Mesendoderm (in vitro differentiated cells): ENCODE data around the gene CANX.

Experiments
- DNase-seq: peaks from one replicate; pipeline ENCODE4 v3.0.0; 2013
- H2AK5ac ChIP-seq: 2 replicates; pipeline ENCODE4 v1.6.1; 2013; ENCODE audit warnings: low read length, inconsistent platforms
- H2BK120ac ChIP-seq: 2 replicates; pipeline ENCODE4 v1.6.1; 2013; ENCODE audit warnings: low read depth, mild to moderate bottlenecking, low read length, moderate library complexity, mixed read lengths
- H2BK15ac ChIP-seq: replicated peaks from 2 replicates; pipeline ENCODE4 v1.6.1; 2013; ENCODE audit warnings: low read depth, mild to moderate bottlenecking, moderate library complexity
- H2BK5ac ChIP-seq: 2 replicates; pipeline ENCODE4 v1.6.1; 2013; ENCODE audit warnings: low read length, inconsistent platforms
- H3K18ac ChIP-seq: 2 replicates; pipeline ENCODE4 v1.6.1; 2013; ENCODE audit warnings: mild to moderate bottlenecking, low read length, mixed read lengths
- H3K23ac ChIP-seq: one replicate; pipeline ENCODE4 v1.6.1; 2013; ENCODE audit warnings: low read length
- H3K27ac ChIP-seq: 2 replicates; pipeline ENCODE4 v1.5.1; 2013; ENCODE audit warnings: low read depth, mild to moderate bottlenecking, inconsistent platforms, low read length, moderate library complexity
- H3K27me3 ChIP-seq: 2 replicates; pipeline ENCODE4 v1.6.1; 2013; ENCODE audit warnings: low read length, control low read depth, mild to moderate bottlenecking, inconsistent platforms; ENCODE audit not compliant: insufficient read depth, poor library complexity
- H3K36me3 ChIP-seq: 2 replicates; pipeline ENCODE4 v1.6.1; 2013; ENCODE audit warnings: low read length, inconsistent platforms; ENCODE audit not compliant: control insufficient read depth, insufficient read depth
- H3K4ac ChIP-seq: one replicate; pipeline ENCODE4 v1.6.1; 2013; ENCODE audit warnings: low read depth, mild to moderate bottlenecking, low read length, moderate library complexity
- H3K4me1 ChIP-seq: 2 replicates; pipeline ENCODE4 v1.6.1; 2013; ENCODE audit warnings: low read depth, low read length, inconsistent platforms; ENCODE audit not compliant: control insufficient read depth
- H3K4me2 ChIP-seq: 2 replicates; pipeline ENCODE4 v1.6.1; 2013; ENCODE audit warnings: low read length
- H3K4me3 ChIP-seq: 2 replicates; pipeline ENCODE4 v1.5.1; 2013; ENCODE audit warnings: mild to moderate bottlenecking, low read length
- H3K56ac ChIP-seq: one replicate; pipeline ENCODE4 v1.6.1; 2013; ENCODE audit warnings: low read length
- H3K79me1 ChIP-seq: 2 replicates; pipeline ENCODE4 v1.6.1; 2013; ENCODE audit warnings: low read length, inconsistent platforms
- H3K79me2 ChIP-seq: 2 replicates; pipeline ENCODE4 v1.6.1; 2013; ENCODE audit warnings: mild to moderate bottlenecking, low read length; ENCODE audit not compliant: control insufficient read depth, insufficient read depth
- H3K9ac ChIP-seq: 2 replicates; pipeline ENCODE4 v1.6.1; 2013; ENCODE audit warnings: low read length, inconsistent platforms
- H4K5ac ChIP-seq: one replicate; pipeline ENCODE4 v1.6.1; 2013; ENCODE audit warnings: low read length
- H4K8ac ChIP-seq: one replicate; pipeline ENCODE4 v1.6.1; 2013; ENCODE audit warnings: low read depth, mild to moderate bottlenecking, control low read depth, low read length, moderate library complexity
- whole genome bisulfite sequencing: extraction: QIAGEN DNeasy Blood & Tissue Kit; methylation state at CpG from one replicate; pipeline ENCODE4 v1.1.7; 2013; ENCODE audit warnings: low lambda C conversion rate, missing lambda C conversion rate; ENCODE audit not compliant: insufficient coverage; ENCODE audit errors: extremely low coverage; 5-methylcytosine and 5-hydroxymethylcytosine counted together

CANX gene

GRCh38 chr5:179766021-179766725, 67.4 kb downstream of the CANX start:
- Histone ChIP-seq H3K18ac (peak overlapping the region; percentile 20), H4K8ac (no peak overlapping the region), H3K4me3 (no peak overlapping the region), H3K4ac (no peak overlapping the region), H2BK120ac (no peak overlapping the region), H3K4me1 (no peaks in the 10 kb centered on the region), H2BK5ac (no peak overlapping the region), H3K27ac (peak overlapping the region; percentile 60), H3K4me2 (no peak overlapping the region), H2BK15ac (no peak overlapping the region), H3K79me2 (peaks cover 26% of the 10 kb centered on the region), H3K36me3 (peaks cover 15% of the 10 kb centered on the region), H3K79me1 (peaks cover 20% of the 10 kb centered on the region), H3K9ac (peak overlapping the region; percentile 20), H2AK5ac (no peak overlapping the region), H3K23ac (no peak overlapping the region), H4K5ac (no peak overlapping the region), H3K56ac (peak overlapping the region; percentile 60), H3K27me3 (no peaks in the 10 kb centered on the region)
- no peak for DNase-seq
- no CpG with 5 or more reads among the region's 20 CpGs for WGBS

GRCh38 chr5:179766726-179767455, 68.1 kb downstream of the CANX start:
- Histone ChIP-seq H3K27ac (no peak overlapping the region), H4K8ac (no peak overlapping the region), H2BK120ac (no peak overlapping the region), H2BK5ac (no peak overlapping the region), H3K56ac (no peak overlapping the region), H3K79me2 (peaks cover 26% of the 10 kb centered on the region), H3K9ac (no peak overlapping the region), H3K4me2 (no peak overlapping the region), H2AK5ac (no peak overlapping the region), H3K27me3 (no peaks in the 10 kb centered on the region), H4K5ac (no peak overlapping the region), H3K4ac (no peak overlapping the region), H3K4me3 (no peak overlapping the region), H3K4me1 (no peaks in the 10 kb centered on the region), H3K23ac (no peak overlapping the region), H3K36me3 (peaks cover 18% of the 10 kb centered on the region), H2BK15ac (no peak overlapping the region), H3K18ac (peak overlapping the region; percentile 20), H3K79me1 (peaks cover 20% of the 10 kb centered on the region)
- WGBS = no CpG with 5 or more reads among the region's 12 CpGs
- DNase-seq = no peak

GRCh38 chr5:179767496-179768100, 68.8 kb downstream of the CANX start:
- no peak overlapping the region for H3K18ac ChIP-seq
- H2AK5ac ChIP-seq = no peak overlapping the region
- no peaks in the 10 kb centered on the region for H3K27me3 ChIP-seq
- peaks cover 20% of the 10 kb centered on the region for H3K79me1 ChIP-seq
- H2BK5ac ChIP-seq = no peak overlapping the region
- no peak overlapping the region for H3K9ac ChIP-seq
- H3K4me3 ChIP-seq = no peak overlapping the region
- no peak overlapping the region for H4K5ac ChIP-seq
- peak; percentile 50 for DNase-seq
- H3K4me1 ChIP-seq = no peaks in the 10 kb centered on the region
- H2BK15ac ChIP-seq = no peak overlapping the region
- H4K8ac ChIP-seq = no peak overlapping the region
- H3K79me2 ChIP-seq = peaks cover 24% of the 10 kb centered on the region
- no peak overlapping the region for H2BK120ac ChIP-seq
- no peak overlapping the region for H3K4me2 ChIP-seq
- peaks cover 18% of the 10 kb centered on the region for H3K36me3 ChIP-seq
- no peak overlapping the region for H3K23ac ChIP-seq
- no peak overlapping the region for H3K27ac ChIP-seq
- H3K56ac ChIP-seq = no peak overlapping the region
- no CpG with 5 or more reads among the region's 9 CpGs for WGBS
- no peak overlapping the region for H3K4ac ChIP-seq

GRCh38 chr5:179768326-179769085, 69.7 kb downstream of the CANX start:
- Histone ChIP-seq H3K18ac (no peak overlapping the region), H3K36me3 (peaks cover 18% of the 10 kb centered on the region), H2BK5ac (no peak overlapping the region), H3K4me2 (no peak overlapping the region), H2BK120ac (no peak overlapping the region), H2BK15ac (no peak overlapping the region), H3K23ac (no peak overlapping the region), H4K5ac (no peak overlapping the region), H2AK5ac (no peak overlapping the region), H4K8ac (no peak overlapping the region), H3K4me3 (no peak overlapping the region), H3K4me1 (no peaks in the 10 kb centered on the region), H3K79me2 (peaks cover 22% of the 10 kb centered on the region), H3K56ac (no peak overlapping the region), H3K79me1 (peaks cover 19% of the 10 kb centered on the region), H3K9ac (no peak overlapping the region), H3K4ac (no peak overlapping the region), H3K27ac (no peak overlapping the region), H3K27me3 (no peaks in the 10 kb centered on the region)
- no CpG with 5 or more reads among the region's 18 CpGs for WGBS
- peak; percentile 75 for DNase-seq

GRCh38 chr5:179769271-179769670, 70.5 kb downstream of the CANX start:
- Histone ChIP-seq H4K8ac (no peak overlapping the region), H3K27me3 (no peaks in the 10 kb centered on the region), H3K23ac (no peak overlapping the region), H2AK5ac (no peak overlapping the region), H3K4me2 (no peak overlapping the region), H3K36me3 (peaks cover 22% of the 10 kb centered on the region), H4K5ac (no peak overlapping the region), H2BK120ac (no peak overlapping the region), H2BK15ac (no peak overlapping the region), H3K18ac (no peak overlapping the region), H3K4me1 (no peaks in the 10 kb centered on the region), H2BK5ac (no peak overlapping the region), H3K4ac (no peak overlapping the region), H3K56ac (no peak overlapping the region), H3K9ac (no peak overlapping the region), H3K79me2 (peaks cover 15% of the 10 kb centered on the region), H3K27ac (no peak overlapping the region), H3K79me1 (peaks cover 13% of the 10 kb centered on the region), H3K4me3 (no peak overlapping the region)
- WGBS = no CpG with 5 or more reads among the region's 6 CpGs
- no peak for DNase-seq
